IPS-20b (cell line): Measurements from ENCODE around the gene PKHD1.
"Not testable (repeated sequence)": the region's sequence is repeated elsewhere in the genome, so short reads cannot be mapped to it uniquely, and the experiment has no call there.

Source experiments
- H3K27ac ChIP-seq: one replicate; pipeline ENCODE4 v1.5.1; 2013; ENCODE audit warnings: low read length
- H3K27me3 ChIP-seq: 2 replicates; pipeline ENCODE4 v1.6.1; 2013; ENCODE audit warnings: mild to moderate bottlenecking, low read length, inconsistent platforms; ENCODE audit not compliant: insufficient read depth
- H3K36me3 ChIP-seq: 2 replicates; pipeline ENCODE4 v1.6.1; 2013; ENCODE audit warnings: low read depth, mild to moderate bottlenecking, inconsistent platforms, low read length, moderate library complexity; ENCODE audit not compliant: insufficient read depth
- H3K4me1 ChIP-seq: 2 replicates; pipeline ENCODE4 v1.6.1; 2013; ENCODE audit warnings: mild to moderate bottlenecking, control low read depth, inconsistent platforms, low read length, moderate library complexity; ENCODE audit not compliant: insufficient read depth
- H3K4me3 ChIP-seq: 2 replicates; pipeline ENCODE4 v1.5.1; 2013; ENCODE audit warnings: mild to moderate bottlenecking, low read length, inconsistent platforms
- H3K9ac ChIP-seq: 2 replicates; pipeline ENCODE4 v1.6.1; 2013; ENCODE audit warnings: low read depth, mild to moderate bottlenecking, inconsistent platforms, low read length, moderate library complexity
- H3K9me3 ChIP-seq: 2 replicates; pipeline ENCODE4 v1.6.1; 2013; ENCODE audit warnings: mild to moderate bottlenecking, low read depth, low read length, inconsistent platforms; ENCODE audit not compliant: insufficient read depth

The PKHD1 gene

GRCh38 chr6:52012582-52012981 is 74.8 kb downstream of the PKHD1 start:
- H3K4me1 ChIP-seq: peaks cover 2% of the 10 kb centered on the region; the same call in 1 of the 2 replicates
- H3K27ac ChIP-seq: no peak overlapping the region
- no peak overlapping the region for H3K4me3 ChIP-seq
- no peaks in the 10 kb centered on the region for H3K9me3 ChIP-seq
- H3K27me3 ChIP-seq: no peaks in the 10 kb centered on the region
- H3K36me3 ChIP-seq: no peaks in the 10 kb centered on the region
- H3K9ac ChIP-seq: no peak overlapping the region

GRCh38 chr6:52010806-52011205 is 76.6 kb downstream of the PKHD1 start:
- Histone ChIP-seq H3K36me3 (no peaks in the 10 kb centered on the region), H3K9ac (no peak overlapping the region), H3K9me3 (no peaks in the 10 kb centered on the region), H3K4me1 (no peaks in the 10 kb centered on the region), H3K27ac (no peak overlapping the region), H3K4me3 (no peak overlapping the region), H3K27me3 (no peaks in the 10 kb centered on the region)

GRCh38 chr6:52010145-52010544 is 77.3 kb downstream of the PKHD1 start:
- no peak overlapping the region for H3K27ac ChIP-seq
- H3K9ac ChIP-seq: no peak overlapping the region
- H3K4me1 ChIP-seq: no peaks in the 10 kb centered on the region
- H3K4me3 ChIP-seq: no peak overlapping the region
- no peaks in the 10 kb centered on the region for H3K36me3 ChIP-seq
- no peaks in the 10 kb centered on the region for H3K9me3 ChIP-seq
- no peaks in the 10 kb centered on the region for H3K27me3 ChIP-seq

- no peak overlapping the region for H3K9ac ChIP-seq
- H3K27me3 ChIP-seq: no peaks in the 10 kb centered on the region
- no peaks in the 10 kb centered on the region for H3K9me3 ChIP-seq
- H3K4me3 ChIP-seq: no peak overlapping the region
- H3K27ac ChIP-seq: no peak overlapping the region
- no peaks in the 10 kb centered on the region for H3K4me1 ChIP-seq
- H3K36me3 ChIP-seq: no peaks in the 10 kb centered on the region
Measured at GRCh38 chr6:52009466-52010140, 77.8 kb downstream of the PKHD1 start.

GRCh38 chr6:52000064-52000463 is 87.3 kb downstream of the PKHD1 start:
- H3K9me3 ChIP-seq: no peaks in the 10 kb centered on the region
- no peak overlapping the region for H3K9ac ChIP-seq
- no peaks in the 10 kb centered on the region for H3K27me3 ChIP-seq
- no peak overlapping the region for H3K4me3 ChIP-seq
- no peaks in the 10 kb centered on the region for H3K4me1 ChIP-seq
- no peak overlapping the region for H3K27ac ChIP-seq
- H3K36me3 ChIP-seq: no peaks in the 10 kb centered on the region

GRCh38 chr6:51996296-51996947 is 91.0 kb downstream of the PKHD1 start:
- Histone ChIP-seq H3K36me3 (no peaks in the 10 kb centered on the region), H3K27ac (no peak overlapping the region), H3K4me3 (no peak overlapping the region), H3K9ac (no peak overlapping the region), H3K4me1 (no peaks in the 10 kb centered on the region), H3K27me3 (no peaks in the 10 kb centered on the region), H3K9me3 (no peaks in the 10 kb centered on the region)

- no peaks in the 10 kb centered on the region for H3K27me3 ChIP-seq
- no peaks in the 10 kb centered on the region for H3K4me1 ChIP-seq
- no peak overlapping the region for H3K27ac ChIP-seq
- H3K9me3 ChIP-seq: no peaks in the 10 kb centered on the region
- H3K9ac ChIP-seq: no peak overlapping the region
- no peaks in the 10 kb centered on the region for H3K36me3 ChIP-seq
- no peak overlapping the region for H3K4me3 ChIP-seq
Measured at GRCh38 chr6:51995214-51995755, 92.1 kb downstream of the PKHD1 start.

GRCh38 chr6:51992876-51993275 is 94.5 kb downstream of the PKHD1 start:
- H3K4me1 ChIP-seq: no peaks in the 10 kb centered on the region
- no peaks in the 10 kb centered on the region for H3K27me3 ChIP-seq
- no peaks in the 10 kb centered on the region for H3K36me3 ChIP-seq
- no peak overlapping the region for H3K27ac ChIP-seq
- no peak overlapping the region for H3K9ac ChIP-seq
- no peaks in the 10 kb centered on the region for H3K9me3 ChIP-seq
- H3K4me3 ChIP-seq: no peak overlapping the region

- Histone ChIP-seq H3K9ac (no peak overlapping the region), H3K4me1 (no peaks in the 10 kb centered on the region; the same call in 1 of the 2 replicates), H3K27me3 (no peaks in the 10 kb centered on the region), H3K27ac (no peak overlapping the region), H3K36me3 (no peaks in the 10 kb centered on the region), H3K9me3 (no peaks in the 10 kb centered on the region), H3K4me3 (no peak overlapping the region)
Measured at GRCh38 chr6:51989789-51990188, 97.6 kb downstream of the PKHD1 start.

- Histone ChIP-seq H3K27me3 (no peaks in the 10 kb centered on the region), H3K27ac (no peak overlapping the region), H3K9ac (no peak overlapping the region), H3K9me3 (no peaks in the 10 kb centered on the region), H3K4me1 (peaks cover 19% of the 10 kb centered on the region; the same call in 1 of the 2 replicates), H3K4me3 (no peak overlapping the region), H3K36me3 (no peaks in the 10 kb centered on the region)
Measured at GRCh38 chr6:51986864-51987263, 100.5 kb downstream of the PKHD1 start.

- H3K27me3 ChIP-seq: no peaks in the 10 kb centered on the region
- H3K9me3 ChIP-seq: no peaks in the 10 kb centered on the region
- H3K4me3 ChIP-seq: no peak overlapping the region
- H3K36me3 ChIP-seq: no peaks in the 10 kb centered on the region
- peaks cover 19% of the 10 kb centered on the region; the same call in 1 of the 2 replicates for H3K4me1 ChIP-seq
- no peak overlapping the region for H3K9ac ChIP-seq
- no peak overlapping the region for H3K27ac ChIP-seq
Measured at GRCh38 chr6:51983564-51983963, 103.8 kb downstream of the PKHD1 start.

- not testable (repeated sequence) for H3K27me3 ChIP-seq, H3K4me3 ChIP-seq, H3K9me3 ChIP-seq, H3K9ac ChIP-seq, H3K36me3 ChIP-seq, H3K27ac ChIP-seq
- H3K4me1 ChIP-seq: peaks cover 19% of the 10 kb centered on the region; the same call in 1 of the 2 replicates
Measured at GRCh38 chr6:51982695-51983094, 104.7 kb downstream of the PKHD1 start.
